SK-N-SH treated with all-trans-retinoic acid at 6 μM for 48 hours (cell line): Measurements from ENCODE around the gene HYI.

ENCODE experiments used
- ATAC-seq: fragments of 200-7000 bp; cut with Tn5 transposase; 3 replicates; pipeline ENCODE4 v1.9.1; 2020; ENCODE audit warnings: mild to moderate bottlenecking, moderate library complexity
- ARNTL ChIP-seq: fragments of 450-650 bp; formaldehyde crosslinking; IDR thresholded peaks from 2 replicates; pipeline ENCODE4 v1.5.0; 2020; ENCODE audit warnings: low read depth, mild to moderate bottlenecking, moderate library complexity, borderline replicate concordance
- BACH2 ChIP-seq: fragments of 250-450 bp; sonication (Bioruptor Pico); IDR thresholded peaks from 2 replicates; pipeline ENCODE4 v1.9.0; 2021; ENCODE audit warnings: mild to moderate bottlenecking, borderline replicate concordance
- CSDC2 ChIP-seq: fragments of 250-450 bp; sonication (Bioruptor Pico); IDR thresholded peaks from 2 replicates; pipeline ENCODE4 v1.5.0; 2020; ENCODE audit warnings: mild to moderate bottlenecking, moderate library complexity
- ESRRG ChIP-seq: fragments of 250-450 bp; sonication (Bioruptor Pico); IDR thresholded peaks from 2 replicates; pipeline ENCODE4 v1.6.1; 2021; ENCODE audit warnings: mild to moderate bottlenecking
- GLIS3 ChIP-seq: fragments of 250-450 bp; sonication (Bioruptor Pico); IDR thresholded peaks from 2 replicates; pipeline ENCODE4 v1.5.0; 2020; ENCODE audit warnings: mild to moderate bottlenecking, moderate library complexity
- ISL1 ChIP-seq: fragments of 250-450 bp; sonication (Bioruptor Pico); IDR thresholded peaks from 2 replicates; pipeline ENCODE4 v2.1.2; 2022; ENCODE audit warnings: mild to moderate bottlenecking, moderate library complexity
- OSR1 ChIP-seq: fragments of 250-450 bp; sonication (Bioruptor Pico); IDR thresholded peaks from 2 replicates; pipeline ENCODE4 v1.8.0; 2022; ENCODE audit warnings: moderate library complexity, mild to moderate bottlenecking, inconsistent platforms
- PPARA ChIP-seq: fragments of 250-450 bp; sonication (Bioruptor Pico); IDR thresholded peaks from 2 replicates; pipeline ENCODE4 v1.5.0; 2020; ENCODE audit warnings: mild to moderate bottlenecking, borderline replicate concordance
- RARB ChIP-seq: fragments of 250-450 bp; sonication (Bioruptor Pico); IDR thresholded peaks from 2 replicates; pipeline ENCODE4 v1.8.0; 2021; ENCODE audit warnings: mild to moderate bottlenecking, moderate library complexity
- SNAI2 ChIP-seq: fragments of 250-450 bp; sonication (Bioruptor Pico); IDR thresholded peaks from 2 replicates; pipeline ENCODE4 v1.5.0; 2020; ENCODE audit warnings: mild to moderate bottlenecking, moderate library complexity
- TCF4 ChIP-seq: fragments of 250-450 bp; sonication (Bioruptor Pico); IDR thresholded peaks from 2 replicates; pipeline ENCODE4 v1.8.0; 2021; ENCODE audit warnings: mild to moderate bottlenecking, moderate library complexity, borderline replicate concordance
- TOX ChIP-seq: fragments of 250-450 bp; sonication (Bioruptor Pico); IDR thresholded peaks from 2 replicates; pipeline ENCODE4 v1.8.0; 2021; ENCODE audit warnings: mild to moderate bottlenecking, moderate library complexity, borderline replicate concordance
- ZC3H10 ChIP-seq: fragments of 250-450 bp; sonication (Bioruptor Pico); IDR thresholded peaks from 2 replicates; pipeline ENCODE4 v1.5.1; 2021; ENCODE audit warnings: mild to moderate bottlenecking, moderate library complexity
- ZFP3 ChIP-seq: fragments of 250-450 bp; sonication (Bioruptor Pico); IDR thresholded peaks from 2 replicates; pipeline ENCODE4 v1.5.0; 2020; ENCODE audit warnings: mild to moderate bottlenecking, moderate library complexity
- ZFP30 ChIP-seq: fragments of 450-650 bp; formaldehyde crosslinking; IDR thresholded peaks from 2 replicates; pipeline ENCODE4 v1.5.0; 2022; ENCODE audit warnings: mild to moderate bottlenecking, moderate library complexity
- ZNF565 ChIP-seq: fragments of 450-650 bp; formaldehyde crosslinking; conservative IDR thresholded peaks from 2 replicates; pipeline ENCODE4 v1.5.0; 2020; ENCODE audit warnings: low read depth, mild to moderate bottlenecking, moderate library complexity
- ZNF70 ChIP-seq: fragments of 450-650 bp; formaldehyde crosslinking; IDR thresholded peaks from 2 replicates; pipeline ENCODE4 v1.5.0; 2020; ENCODE audit warnings: mild to moderate bottlenecking, moderate library complexity
- ZNF8 ChIP-seq: fragments of 450-650 bp; formaldehyde crosslinking; IDR thresholded peaks from 2 replicates; pipeline ENCODE4 v1.5.0; 2020; ENCODE audit warnings: mild to moderate bottlenecking, moderate library complexity
- TF ChIP-seq, protein P1 (sequence below): fragments of 250-450 bp; sonication (Bioruptor Pico); IDR thresholded peaks from 2 replicates; pipeline ENCODE4 v1.8.0; 2021; ENCODE audit warnings: low read depth, mild to moderate bottlenecking, moderate library complexity, borderline replicate concordance
- TF ChIP-seq, protein P2 (sequence below): fragments of 250-450 bp; sonication (Bioruptor Pico); IDR thresholded peaks from 2 replicates; pipeline ENCODE4 v1.5.0; 2020; ENCODE audit warnings: mild to moderate bottlenecking, moderate library complexity
- TF ChIP-seq, protein P3 (sequence below): fragments of 250-450 bp; sonication (Bioruptor Pico); IDR thresholded peaks from 2 replicates; pipeline ENCODE4 v1.5.1; 2020; ENCODE audit warnings: low read depth, mild to moderate bottlenecking, moderate library complexity
- TF ChIP-seq, protein P4 (sequence below): fragments of 250-450 bp; sonication (Bioruptor Pico); IDR thresholded peaks from 2 replicates; pipeline ENCODE4 v1.8.0; 2020; ENCODE audit warnings: mild to moderate bottlenecking, moderate library complexity, borderline replicate concordance
- TF ChIP-seq, protein P5 (sequence below): fragments of 250-450 bp; sonication (Bioruptor Pico); IDR thresholded peaks from 2 replicates; pipeline ENCODE4 v1.5.1; 2021; ENCODE audit warnings: mild to moderate bottlenecking, moderate library complexity

Gene HYI

DNA sequence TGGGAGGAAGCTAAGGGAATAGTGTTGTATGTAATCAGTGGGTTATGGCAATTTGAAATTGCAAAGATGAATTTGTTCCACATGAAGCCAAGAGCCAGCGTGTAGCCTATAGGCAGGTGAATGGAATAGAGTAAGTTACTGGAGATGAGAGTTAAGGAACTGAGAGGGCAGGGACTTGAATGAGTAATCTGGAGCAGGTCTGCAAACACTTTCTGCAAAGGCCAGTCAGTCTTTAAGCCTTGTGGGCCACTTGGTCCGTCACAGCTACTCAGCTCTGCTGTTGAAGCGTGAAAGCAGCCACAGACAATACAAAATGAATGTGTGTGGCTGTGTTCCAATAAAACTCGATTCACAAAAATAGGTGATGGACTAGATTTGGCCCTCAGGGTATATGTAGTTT, 34.9 kb downstream of the HYI start:
- TF ChIP-seq, protein P1, sequence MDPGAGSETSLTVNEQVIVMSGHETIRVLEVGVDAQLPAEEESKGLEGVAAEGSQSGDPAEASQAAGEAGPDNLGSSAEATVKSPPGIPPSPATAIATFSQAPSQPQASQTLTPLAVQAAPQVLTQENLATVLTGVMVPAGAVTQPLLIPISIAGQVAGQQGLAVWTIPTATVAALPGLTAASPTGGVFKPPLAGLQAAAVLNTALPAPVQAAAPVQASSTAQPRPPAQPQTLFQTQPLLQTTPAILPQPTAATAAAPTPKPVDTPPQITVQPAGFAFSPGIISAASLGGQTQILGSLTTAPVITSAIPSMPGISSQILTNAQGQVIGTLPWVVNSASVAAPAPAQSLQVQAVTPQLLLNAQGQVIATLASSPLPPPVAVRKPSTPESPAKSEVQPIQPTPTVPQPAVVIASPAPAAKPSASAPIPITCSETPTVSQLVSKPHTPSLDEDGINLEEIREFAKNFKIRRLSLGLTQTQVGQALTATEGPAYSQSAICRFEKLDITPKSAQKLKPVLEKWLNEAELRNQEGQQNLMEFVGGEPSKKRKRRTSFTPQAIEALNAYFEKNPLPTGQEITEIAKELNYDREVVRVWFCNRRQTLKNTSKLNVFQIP (CRISPR knock-in tag) = no peak
- TF ChIP-seq ZNF70 (no peak), ESRRG (CRISPR knock-in tag) (no peak), ZNF8 (CRISPR knock-in tag) (no peak), PPARA (no peak), ARNTL (no peak), ZC3H10 (CRISPR knock-in tag) (no peak), TCF4 (CRISPR knock-in tag) (no peak), ISL1 (CRISPR knock-in tag) (no peak), SNAI2 (CRISPR knock-in tag) (no peak), CSDC2 (CRISPR knock-in tag) (no peak), RARB (CRISPR knock-in tag) (no peak), GLIS3 (no peak), TOX (no peak)
- TF ChIP-seq, protein P2, sequence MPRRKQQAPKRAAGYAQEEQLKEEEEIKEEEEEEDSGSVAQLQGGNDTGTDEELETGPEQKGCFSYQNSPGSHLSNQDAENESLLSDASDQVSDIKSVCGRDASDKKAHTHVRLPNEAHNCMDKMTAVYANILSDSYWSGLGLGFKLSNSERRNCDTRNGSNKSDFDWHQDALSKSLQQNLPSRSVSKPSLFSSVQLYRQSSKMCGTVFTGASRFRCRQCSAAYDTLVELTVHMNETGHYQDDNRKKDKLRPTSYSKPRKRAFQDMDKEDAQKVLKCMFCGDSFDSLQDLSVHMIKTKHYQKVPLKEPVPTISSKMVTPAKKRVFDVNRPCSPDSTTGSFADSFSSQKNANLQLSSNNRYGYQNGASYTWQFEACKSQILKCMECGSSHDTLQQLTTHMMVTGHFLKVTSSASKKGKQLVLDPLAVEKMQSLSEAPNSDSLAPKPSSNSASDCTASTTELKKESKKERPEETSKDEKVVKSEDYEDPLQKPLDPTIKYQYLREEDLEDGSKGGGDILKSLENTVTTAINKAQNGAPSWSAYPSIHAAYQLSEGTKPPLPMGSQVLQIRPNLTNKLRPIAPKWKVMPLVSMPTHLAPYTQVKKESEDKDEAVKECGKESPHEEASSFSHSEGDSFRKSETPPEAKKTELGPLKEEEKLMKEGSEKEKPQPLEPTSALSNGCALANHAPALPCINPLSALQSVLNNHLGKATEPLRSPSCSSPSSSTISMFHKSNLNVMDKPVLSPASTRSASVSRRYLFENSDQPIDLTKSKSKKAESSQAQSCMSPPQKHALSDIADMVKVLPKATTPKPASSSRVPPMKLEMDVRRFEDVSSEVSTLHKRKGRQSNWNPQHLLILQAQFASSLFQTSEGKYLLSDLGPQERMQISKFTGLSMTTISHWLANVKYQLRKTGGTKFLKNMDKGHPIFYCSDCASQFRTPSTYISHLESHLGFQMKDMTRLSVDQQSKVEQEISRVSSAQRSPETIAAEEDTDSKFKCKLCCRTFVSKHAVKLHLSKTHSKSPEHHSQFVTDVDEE = no peak
- TF ChIP-seq, protein P3, sequence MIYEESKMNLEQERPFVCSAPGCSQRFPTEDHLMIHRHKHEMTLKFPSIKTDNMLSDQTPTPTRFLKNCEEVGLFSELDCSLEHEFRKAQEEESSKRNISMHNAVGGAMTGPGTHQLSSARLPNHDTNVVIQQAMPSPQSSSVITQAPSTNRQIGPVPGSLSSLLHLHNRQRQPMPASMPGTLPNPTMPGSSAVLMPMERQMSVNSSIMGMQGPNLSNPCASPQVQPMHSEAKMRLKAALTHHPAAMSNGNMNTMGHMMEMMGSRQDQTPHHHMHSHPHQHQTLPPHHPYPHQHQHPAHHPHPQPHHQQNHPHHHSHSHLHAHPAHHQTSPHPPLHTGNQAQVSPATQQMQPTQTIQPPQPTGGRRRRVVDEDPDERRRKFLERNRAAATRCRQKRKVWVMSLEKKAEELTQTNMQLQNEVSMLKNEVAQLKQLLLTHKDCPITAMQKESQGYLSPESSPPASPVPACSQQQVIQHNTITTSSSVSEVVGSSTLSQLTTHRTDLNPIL (CRISPR knock-in tag) = no peak
- TF ChIP-seq, protein P4, sequence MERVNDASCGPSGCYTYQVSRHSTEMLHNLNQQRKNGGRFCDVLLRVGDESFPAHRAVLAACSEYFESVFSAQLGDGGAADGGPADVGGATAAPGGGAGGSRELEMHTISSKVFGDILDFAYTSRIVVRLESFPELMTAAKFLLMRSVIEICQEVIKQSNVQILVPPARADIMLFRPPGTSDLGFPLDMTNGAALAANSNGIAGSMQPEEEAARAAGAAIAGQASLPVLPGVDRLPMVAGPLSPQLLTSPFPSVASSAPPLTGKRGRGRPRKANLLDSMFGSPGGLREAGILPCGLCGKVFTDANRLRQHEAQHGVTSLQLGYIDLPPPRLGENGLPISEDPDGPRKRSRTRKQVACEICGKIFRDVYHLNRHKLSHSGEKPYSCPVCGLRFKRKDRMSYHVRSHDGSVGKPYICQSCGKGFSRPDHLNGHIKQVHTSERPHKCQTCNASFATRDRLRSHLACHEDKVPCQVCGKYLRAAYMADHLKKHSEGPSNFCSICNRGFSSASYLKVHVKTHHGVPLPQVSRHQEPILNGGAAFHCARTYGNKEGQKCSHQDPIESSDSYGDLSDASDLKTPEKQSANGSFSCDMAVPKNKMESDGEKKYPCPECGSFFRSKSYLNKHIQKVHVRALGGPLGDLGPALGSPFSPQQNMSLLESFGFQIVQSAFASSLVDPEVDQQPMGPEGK (CRISPR knock-in tag) = no peak
- no peak for ATAC-seq

DNA sequence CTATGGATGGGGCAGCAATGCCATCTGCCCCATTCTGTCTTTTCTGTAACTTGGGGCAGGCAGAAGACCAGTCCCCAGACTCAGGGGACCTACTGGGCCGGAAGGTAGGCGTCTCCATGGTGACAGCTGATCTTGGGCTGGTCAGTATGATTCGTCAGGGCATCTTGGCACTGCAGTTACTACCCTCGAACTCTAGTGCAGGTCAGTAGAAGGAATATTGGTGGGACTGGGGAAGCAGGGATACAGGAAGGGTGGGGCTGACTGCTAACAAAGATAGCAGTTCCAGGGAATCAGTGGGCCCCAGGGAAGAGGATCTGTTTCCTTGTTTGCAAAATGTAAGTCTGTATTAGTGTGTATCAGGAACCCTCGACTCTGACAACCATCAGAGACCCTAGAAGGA, 37.8 kb downstream of the HYI start:
- TF ChIP-seq CSDC2 (CRISPR knock-in tag) = no peak
- TF ChIP-seq ESRRG (CRISPR knock-in tag) = no peak
- TF ChIP-seq OSR1 (CRISPR knock-in tag) = no peak
- no peak for TF ChIP-seq ARNTL
- TF ChIP-seq GLIS3 = no peak
- no peak for TF ChIP-seq ZFP30 (CRISPR knock-in tag)
- TF ChIP-seq, protein P1 (CRISPR knock-in tag) = no peak
- no peak for TF ChIP-seq BACH2 (CRISPR knock-in tag)
- no peak for TF ChIP-seq RARB (CRISPR knock-in tag)
- no peak for TF ChIP-seq TOX
- no peak for TF ChIP-seq SNAI2 (CRISPR knock-in tag)
- TF ChIP-seq ZNF70 = no peak
- TF ChIP-seq ZNF565 (CRISPR knock-in tag) = no peak
- TF ChIP-seq, protein P5, sequence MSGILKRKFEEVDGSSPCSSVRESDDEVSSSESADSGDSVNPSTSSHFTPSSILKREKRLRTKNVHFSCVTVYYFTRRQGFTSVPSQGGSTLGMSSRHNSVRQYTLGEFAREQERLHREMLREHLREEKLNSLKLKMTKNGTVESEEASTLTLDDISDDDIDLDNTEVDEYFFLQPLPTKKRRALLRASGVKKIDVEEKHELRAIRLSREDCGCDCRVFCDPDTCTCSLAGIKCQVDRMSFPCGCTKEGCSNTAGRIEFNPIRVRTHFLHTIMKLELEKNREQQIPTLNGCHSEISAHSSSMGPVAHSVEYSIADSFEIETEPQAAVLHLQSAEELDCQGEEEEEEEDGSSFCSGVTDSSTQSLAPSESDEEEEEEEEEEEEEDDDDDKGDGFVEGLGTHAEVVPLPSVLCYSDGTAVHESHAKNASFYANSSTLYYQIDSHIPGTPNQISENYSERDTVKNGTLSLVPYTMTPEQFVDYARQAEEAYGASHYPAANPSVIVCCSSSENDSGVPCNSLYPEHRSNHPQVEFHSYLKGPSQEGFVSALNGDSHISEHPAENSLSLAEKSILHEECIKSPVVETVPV = no peak
- no peak for TF ChIP-seq TCF4 (CRISPR knock-in tag)
- TF ChIP-seq, protein P3 (CRISPR knock-in tag) = no peak
- TF ChIP-seq ZFP3 (CRISPR knock-in tag) = no peak
- TF ChIP-seq, all 23 proteins: peak for 0
- ATAC-seq = no peak
